HG03354 (cell line): ENCODE results near the gene OSBPL7.

Source experiments
- ATAC-seq: cut with Tn5 transposase; IDR thresholded peaks from one replicate; pipeline ENCODE4 v1.9.1; 2021; ENCODE audit warnings: mild to moderate bottlenecking; ENCODE audit not compliant: unreplicated experiment, poor library complexity, severe bottlenecking

Gene OSBPL7

GRCh38 chr17:47810200-47810821 lies 11.3 kb downstream of the OSBPL7 start:
- ATAC-seq, result no peak

GRCh38 chr17:47808830-47809480 lies 12.6 kb downstream of the OSBPL7 start:
- no peak for ATAC-seq

DNA sequence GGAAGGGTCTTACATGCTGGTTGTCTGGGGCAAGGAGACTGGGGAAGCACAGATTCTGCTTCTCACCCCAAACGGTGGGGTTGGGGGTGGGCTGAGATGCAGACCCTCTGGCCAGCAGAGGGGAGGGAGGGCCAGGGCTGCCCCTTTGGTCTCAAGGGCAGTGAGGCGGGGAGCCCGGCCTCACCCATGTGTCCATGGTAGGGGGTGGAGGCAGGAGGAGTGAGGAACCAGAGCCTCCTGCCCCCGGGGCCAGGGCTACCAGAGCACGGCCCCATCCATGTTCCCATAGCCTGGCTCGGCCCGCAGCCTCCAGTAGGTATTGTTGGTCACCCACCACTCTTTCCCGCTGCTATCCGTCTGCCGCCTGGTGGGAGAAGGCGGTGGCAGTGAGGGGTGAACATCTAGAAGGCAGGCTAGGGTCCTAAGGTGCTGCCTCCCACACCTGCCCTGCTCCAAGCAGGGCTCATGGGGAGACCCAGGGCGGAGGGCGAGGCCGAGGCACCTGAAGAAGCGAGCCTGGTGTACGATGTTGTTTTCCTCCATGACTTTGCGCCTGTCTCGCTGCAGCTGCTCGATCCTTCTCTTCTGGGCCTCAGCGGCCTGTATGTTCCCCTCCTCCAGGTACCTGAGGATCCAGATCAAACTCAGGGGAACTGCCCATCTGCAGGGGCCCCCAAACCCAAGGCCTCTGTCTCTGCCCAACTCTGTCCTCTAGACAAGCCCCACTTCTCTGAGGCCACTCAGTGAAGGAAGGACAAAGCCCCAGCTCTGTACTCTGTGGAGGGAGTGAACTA lies 13.4 kb downstream of the OSBPL7 start:
- ATAC-seq, result no peak

GRCh38 chr17:47807421-47807820 lies 14.2 kb downstream of the OSBPL7 start:
- no peak for ATAC-seq

GRCh38 chr17:47806913-47807255 lies 14.7 kb downstream of the OSBPL7 start:
- ATAC-seq, result no peak

DNA sequence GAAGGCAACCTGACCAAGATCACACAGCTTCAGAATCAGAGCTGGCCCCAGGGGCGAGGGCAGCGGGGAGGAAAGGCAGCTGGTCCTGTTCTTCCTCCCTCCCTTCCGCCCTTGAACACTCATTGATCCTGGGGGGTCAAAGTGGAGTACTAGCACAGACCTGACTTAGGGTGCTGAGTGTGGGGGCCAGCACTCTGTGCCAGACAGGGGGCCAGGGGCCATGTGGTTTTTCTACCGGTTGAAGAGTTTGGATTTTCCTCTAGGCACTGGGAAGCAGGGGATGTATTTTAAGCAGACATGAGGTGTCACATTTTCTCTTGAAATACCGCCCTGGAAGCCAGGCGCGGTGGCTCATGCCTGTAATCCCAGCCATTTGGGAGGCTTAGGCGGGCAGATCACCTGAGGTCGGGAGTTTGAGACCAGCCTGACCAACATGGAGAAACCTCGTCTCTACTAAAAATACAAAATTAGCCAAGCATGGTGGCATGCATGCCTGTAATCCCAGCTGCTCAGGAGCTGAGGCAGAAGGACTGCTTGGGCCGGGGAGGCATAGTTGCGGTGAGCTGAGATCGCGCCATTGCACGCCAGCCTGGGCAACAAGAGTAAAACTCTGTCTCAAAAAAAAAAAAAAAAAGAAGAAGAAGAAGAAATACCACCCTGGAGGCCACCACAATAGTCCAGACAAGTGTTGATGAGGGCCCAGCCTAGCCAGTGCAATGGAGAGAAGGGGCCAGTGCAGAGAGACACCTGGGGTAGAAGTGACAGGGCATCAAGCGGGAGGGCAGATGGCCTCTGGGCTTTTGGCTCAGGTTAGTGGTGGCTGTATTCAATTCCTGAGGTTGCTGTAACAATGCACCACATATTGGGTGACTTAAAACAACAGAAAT lies 15.3 kb downstream of the OSBPL7 start:
- no peak for ATAC-seq

DNA sequence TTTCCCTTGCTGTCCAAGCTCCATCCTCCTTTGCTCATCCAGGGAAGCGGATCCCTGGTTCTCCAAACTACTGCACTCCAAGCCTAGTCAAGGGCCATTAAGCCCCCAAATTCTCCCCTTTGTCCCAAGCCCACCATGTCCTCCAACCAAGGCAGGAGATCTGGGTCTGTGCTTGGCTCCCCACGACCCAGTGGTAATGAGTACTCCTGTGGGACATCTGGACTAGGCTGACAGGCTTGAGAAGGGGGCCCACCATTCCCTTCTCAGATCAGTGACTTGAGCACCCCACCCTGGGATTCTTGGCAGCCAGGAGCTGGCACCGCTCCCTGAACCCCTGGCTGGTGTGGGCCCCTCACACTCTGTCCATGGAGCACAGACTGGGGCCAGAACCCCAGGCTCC lies 17.1 kb downstream of the OSBPL7 start:
- no peak for ATAC-seq

DNA sequence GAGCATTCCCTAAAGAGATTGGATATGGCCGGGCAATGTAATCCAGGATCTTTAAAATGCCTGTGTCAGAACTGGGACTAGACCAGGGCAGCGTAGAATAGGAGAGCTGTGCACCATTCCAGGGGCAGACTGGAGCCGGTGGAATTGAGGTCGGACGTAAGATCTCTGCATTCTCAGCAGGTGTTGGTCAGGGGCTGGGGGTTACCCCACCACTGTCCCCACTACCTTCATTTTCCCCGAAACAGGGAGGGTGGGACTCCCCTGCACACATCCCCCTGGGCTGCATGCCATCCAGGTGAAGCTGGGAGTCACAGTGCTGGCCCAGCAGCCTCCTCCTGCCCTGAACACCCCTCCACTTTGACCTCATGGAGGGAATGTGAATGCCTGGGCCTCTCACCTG lies 17.8 kb downstream of the OSBPL7 start:
- no peak for ATAC-seq

GRCh38 chr17:47803201-47803600 lies 18.4 kb downstream of the OSBPL7 start:
- ATAC-seq, result no peak

- no peak for ATAC-seq
Observed at GRCh38 chr17:47802341-47803022, 19.1 kb downstream of the OSBPL7 start.

GRCh38 chr17:47801906-47802305 lies 19.7 kb downstream of the OSBPL7 start:
- ATAC-seq, result no peak

DNA sequence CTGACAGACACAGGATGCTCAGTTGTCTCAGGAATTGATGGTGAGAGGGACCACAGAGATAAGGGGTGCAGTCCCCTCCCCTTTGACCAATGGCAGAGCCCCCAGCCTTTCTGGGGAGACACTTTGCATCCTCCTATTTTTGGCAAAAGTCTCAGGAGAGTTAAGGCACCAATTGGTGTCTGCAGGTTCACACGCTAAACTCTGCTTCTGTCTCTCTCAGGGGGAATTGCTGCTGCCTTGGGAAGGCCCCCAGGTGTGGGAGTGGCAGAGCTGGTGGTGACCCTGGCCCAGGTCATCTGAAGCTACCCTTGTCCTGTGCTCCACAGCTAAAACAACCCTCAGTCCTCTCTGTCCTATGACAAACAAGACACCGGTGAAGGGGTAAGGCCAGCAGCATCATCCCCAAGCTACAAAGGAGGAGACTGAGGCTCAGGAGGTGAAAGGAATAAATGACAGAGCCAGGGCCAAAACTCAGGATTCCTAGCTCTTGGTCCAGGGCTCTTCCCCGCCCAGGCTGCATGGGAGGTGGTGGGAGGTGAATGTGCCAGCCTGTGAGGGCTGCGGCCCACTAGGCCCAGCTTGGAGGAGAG lies 20.3 kb downstream of the OSBPL7 start:
- no peak for ATAC-seq

DNA sequence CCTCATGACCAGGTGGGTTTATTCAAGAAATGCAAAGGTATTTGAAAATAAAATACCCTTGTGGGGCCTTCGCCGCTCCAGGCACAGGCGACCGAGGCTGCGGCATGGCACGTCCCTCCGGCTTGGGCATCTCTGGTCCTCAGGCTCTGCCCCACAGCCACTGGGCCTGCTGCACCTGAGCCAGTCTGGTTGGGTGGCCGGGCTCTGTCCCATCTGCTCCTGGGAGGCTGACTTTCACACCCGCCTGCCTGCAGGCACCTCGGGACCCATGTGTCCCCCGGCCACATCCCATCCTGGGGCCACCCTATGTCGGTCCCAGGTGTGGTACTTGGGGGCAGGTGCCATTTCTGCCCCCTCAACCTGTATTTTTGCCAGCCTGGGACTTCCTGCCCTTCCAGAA lies 20.9 kb downstream of the OSBPL7 start:
- no peak for ATAC-seq

DNA sequence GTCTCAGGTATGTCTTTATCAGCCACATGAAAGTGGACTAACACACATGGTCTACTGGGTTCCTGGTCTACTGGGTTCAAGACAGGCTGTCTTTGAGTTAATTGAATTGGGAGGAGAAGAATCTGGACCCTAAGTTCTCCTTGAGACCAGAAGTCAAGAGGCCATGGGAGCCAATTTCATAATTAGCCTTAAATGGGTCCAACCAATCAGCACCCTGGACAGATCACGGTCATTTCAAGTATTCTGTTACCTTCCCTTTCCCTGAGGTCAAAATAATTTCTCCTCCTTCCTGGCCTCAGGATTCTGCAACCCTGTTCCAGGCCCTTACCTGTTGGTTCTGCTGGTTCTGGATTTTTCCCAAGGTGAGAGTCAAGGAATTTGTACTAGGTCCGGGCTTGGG lies 23.8 kb downstream of the OSBPL7 start:
- ATAC-seq, result no peak

DNA sequence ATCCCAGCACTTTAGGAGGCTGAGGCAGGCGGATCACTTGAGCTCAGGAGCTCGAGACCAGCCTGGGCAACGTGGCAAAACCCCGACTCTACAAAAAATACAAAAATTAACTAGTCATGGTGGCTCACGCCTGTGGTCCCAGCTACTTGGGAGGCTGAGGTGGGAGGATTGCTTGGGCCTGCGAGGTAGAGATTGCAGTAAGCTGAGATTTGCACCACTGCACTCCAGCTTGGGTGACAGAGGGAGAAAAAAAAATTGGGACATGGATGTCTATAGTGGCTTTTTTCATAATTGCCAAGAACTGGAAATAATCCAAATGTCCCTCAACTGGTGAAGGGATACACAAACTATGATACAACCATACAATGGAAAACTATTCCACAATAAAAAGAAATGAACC lies 28.6 kb downstream of the OSBPL7 start:
- ATAC-seq, result no peak

- no peak for ATAC-seq
Observed at GRCh38 chr17:47792457-47792856, 29.1 kb downstream of the OSBPL7 start.

DNA sequence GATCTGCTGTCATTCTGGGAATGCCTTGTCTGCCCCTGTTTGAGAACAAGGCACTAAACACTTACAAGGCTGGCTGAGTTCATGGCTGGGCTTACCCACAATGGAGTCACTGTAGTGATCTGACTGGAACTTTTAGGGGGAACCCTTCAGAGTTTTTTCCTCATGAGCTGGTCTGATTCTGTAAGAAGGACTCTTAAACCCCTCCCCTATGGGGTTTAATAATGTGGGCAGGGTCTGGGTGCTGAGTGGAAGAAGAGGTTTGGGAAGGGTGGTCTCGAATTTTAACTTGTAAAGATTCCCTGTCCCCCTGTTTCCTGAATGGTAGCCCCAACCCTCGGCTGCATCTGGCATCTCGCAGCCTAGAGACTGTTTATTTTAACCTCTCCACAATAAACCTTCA lies 30.6 kb downstream of the OSBPL7 start:
- ATAC-seq, result no peak

- no peak for ATAC-seq
Observed at GRCh38 chr17:47789611-47790561, 31.7 kb downstream of the OSBPL7 start.
